Endothelial cell of umbilical vein (primary cell): ENCODE measurements around the gene AHI1. TPM values are rescaled to one million over a fixed set of nuclear protein-coding genes. Genes with fewer than 3 reads are reported as not detected.

Experiments
- BruUV-seq: library from RNA; stranded (reverse); fragments of 400-500 nt; replicated peaks from 2 replicates; lab custom pipeline; 2021; lab: Mats Ljungman, UMichigan
- CTCF ChIA-PET: fragments of 300-600, 350-600 bp; sonication (Branson Sonifier 250); formaldehyde crosslinking; loops from one replicate; lab custom pipeline; 2021; ENCODE audit warnings: antibody characterized with exemption, inconsistent platforms; lab: Charles Lee
- POLR2A ChIA-PET: fragments of 300-600, 350-600 bp; sonication (Branson Sonifier 250); formaldehyde crosslinking; loops from one replicate; lab custom pipeline; 2021; ENCODE audit warnings: antibody characterized with exemption, inconsistent platforms; lab: Charles Lee
- DNase-seq: peaks from one replicate; pipeline ENCODE4 v3.0.0-alpha.2; 2011; ENCODE audit warnings: low read depth, low spot score
- FAIRE-seq: peaks from 2 replicates; lab custom pipeline; 2011; peaks lifted over from hg19 to GRCh38; lab: Jason Lieb, UNC
- H2AFZ ChIP-seq: 2 replicates; pipeline ENCODE4 v1.6.0; 2012; ENCODE audit warnings: low read depth, low read length, control low read depth, inconsistent platforms
- H3K27ac ChIP-seq: 2 replicates; pipeline ENCODE4 v1.5.1; 2011; ENCODE audit warnings: low read depth, mild to moderate bottlenecking, control low read depth, low read length, moderate library complexity; ENCODE audit not compliant: insufficient read depth
- H3K27me3 ChIP-seq, 2 experiments: 2 replicates each; pipeline versions ENCODE4 v1.6.0 to v1.6.1; 2011; ENCODE audit warnings: low read length in 2 of 2, mixed read lengths in 1 of 2; ENCODE audit not compliant: control insufficient read depth in 2 of 2, insufficient read depth in 2 of 2
- H3K36me3 ChIP-seq, 2 experiments: 2 replicates in 1 of 2; 3 replicates in 1 of 2; pipeline ENCODE4 v1.5.1; 2011; ENCODE audit warnings: low read length in 2 of 2, mild to moderate bottlenecking in 1 of 2, moderate library complexity in 1 of 2; ENCODE audit not compliant: control insufficient read depth in 2 of 2, insufficient read depth in 2 of 2; ENCODE audit errors: extremely low read depth in 1 of 2
- H3K4me1 ChIP-seq: 3 replicates; pipeline ENCODE4 v1.5.1; 2011; ENCODE audit warnings: mild to moderate bottlenecking, low read length; ENCODE audit not compliant: control insufficient read depth, insufficient read depth; ENCODE audit errors: extremely low read depth
- H3K4me2 ChIP-seq: 2 replicates; pipeline ENCODE4 v1.6.1; 2011; ENCODE audit warnings: low read length, control low read depth, mixed read lengths; ENCODE audit not compliant: insufficient read depth
- H3K4me3 ChIP-seq, 3 experiments: fragments of 200-600 bp in 1 of 3; sonication (generic), shearing (Covaris generic) in 1 of 3; replicated peaks in 1 of 3; 2 replicates each; pipeline ENCODE4 v1.5.1; 2011 to 2016; ENCODE audit warnings: control low read depth in 3 of 3, low read length in 3 of 3, mild to moderate bottlenecking in 2 of 3, inconsistent platforms in 1 of 3, low read depth in 1 of 3, moderate library complexity in 1 of 3; ENCODE audit not compliant: insufficient read depth in 1 of 3
- H3K79me2 ChIP-seq: 2 replicates; pipeline ENCODE4 v1.6.0; 2012; ENCODE audit warnings: low read length, inconsistent platforms; ENCODE audit not compliant: control insufficient read depth, insufficient read depth
- H3K9ac ChIP-seq: replicated peaks from 2 replicates; pipeline ENCODE3; 2011; ENCODE audit warnings: low read length, control low read depth; ENCODE audit not compliant: insufficient read depth; ENCODE audit errors: extremely low read depth
- H3K9me1 ChIP-seq: replicated peaks from 3 replicates; pipeline ENCODE4 v1.6.0; 2011; ENCODE audit warnings: mild to moderate bottlenecking, low read length; ENCODE audit not compliant: control insufficient read depth, insufficient read depth; ENCODE audit errors: extremely low read depth
- H3K9me3 ChIP-seq: replicated peaks from 2 replicates; pipeline ENCODE4 v1.5.1; 2012; ENCODE audit warnings: low read length, inconsistent platforms; ENCODE audit not compliant: control insufficient read depth, insufficient read depth
- H4K20me1 ChIP-seq: replicated peaks from 2 replicates; pipeline ENCODE3; 2011; ENCODE audit warnings: mild to moderate bottlenecking, low read length; ENCODE audit not compliant: control insufficient read depth, insufficient read depth; ENCODE audit errors: extremely low read depth
- CTCF ChIP-seq, 2 donors: IDR thresholded peaks; 1 replicate in 1 of 2; 2 replicates in 1 of 2; pipeline ENCODE4 v1.5.1; 2011; ENCODE audit warnings: low read length in 2 of 2, mild to moderate bottlenecking in 2 of 2, moderate library complexity in 2 of 2, control low read depth in 1 of 2, inconsistent platforms in 1 of 2, low read depth in 1 of 2; ENCODE audit not compliant: insufficient read depth in 1 of 2; ENCODE audit errors: extremely low read depth in 1 of 2
- EZH2 ChIP-seq: IDR thresholded peaks from 2 replicates; pipeline ENCODE4 v1.6.1; 2012; ENCODE audit warnings: borderline replicate concordance, low read depth, mild to moderate bottlenecking, moderate library complexity, low read length, inconsistent platforms; ENCODE audit not compliant: severe bottlenecking
- FOS ChIP-seq: IDR thresholded peaks from 2 replicates; pipeline ENCODE4 v1.6.1; 2011; ENCODE audit warnings: mild to moderate bottlenecking, low read length, moderate library complexity, borderline replicate concordance; ENCODE audit not compliant: insufficient read depth
- GATA2 ChIP-seq: IDR thresholded peaks from 2 replicates; pipeline ENCODE4 v1.7.0; 2011; ENCODE audit warnings: low read depth, mild to moderate bottlenecking, moderate library complexity, mixed read lengths, low read length; ENCODE audit not compliant: insufficient read length, insufficient read depth
- JUN ChIP-seq: IDR thresholded peaks from 2 replicates; pipeline ENCODE4 v1.6.1; 2011; ENCODE audit warnings: borderline replicate concordance, low read depth; ENCODE audit not compliant: insufficient read length, insufficient read depth
- MAX ChIP-seq: IDR thresholded peaks from 2 replicates; pipeline ENCODE4 v1.6.1; 2011; ENCODE audit not compliant: insufficient read depth, insufficient read length
- MYC ChIP-seq: IDR thresholded peaks from one replicate; pipeline ENCODE4 v1.6.1; 2011; ENCODE audit warnings: mild to moderate bottlenecking, low read depth, low read length
- POLR2A ChIP-seq: IDR thresholded peaks from 2 replicates; pipeline ENCODE4 v1.6.1; 2012; ENCODE audit warnings: low read depth, mild to moderate bottlenecking, control low read depth, low read length
- POLR2AphosphoS5 ChIP-seq: IDR thresholded peaks from 2 replicates; pipeline ENCODE4 v1.6.1; 2012; ENCODE audit warnings: low read depth, mild to moderate bottlenecking, control low read depth, low read length, moderate library complexity; ENCODE audit not compliant: insufficient read depth
- dilution Hi-C: fragments of 300-500 bp; cut with MboI; formaldehyde crosslinking; loops from one replicate; pipeline ENCODE4 v1.15.0; 2019; ENCODE audit warnings: low sequenced_read_pairs; ENCODE audit not compliant: extremely low pct_ligation_motif_present
- intact Hi-C: fragments of 100-400 bp; cut with micrococcal nuclease; formaldehyde crosslinking; loops from one replicate; pipeline ENCODE4 v1.10.0; 2022
- polyA plus RNA-seq, 4 experiments: library from polyadenylated mRNA; depleted of rRNA in 3 of 4; stranded (reverse) in 3 of 4; unstranded in 1 of 4; fragments of >200 nt; gene quantifications; 2 replicates each; pipeline versions ENCODE4 v1.2.1 to v1.2.3, GENCODE V29; 2011 to 2012; ENCODE audit warnings: missing spikeins in 1 of 4
- total RNA-seq: library from RNA; stranded (reverse); gene quantifications from 2 replicates; pipeline ENCODE4 v1.2.3, GENCODE V29; 2021

The AHI1 gene
- total and polyA plus RNA-seq, 2 donors (not counting 3 experiments of a cell fraction or from before 2014, with no cell fraction given), result 5.1 to 20.7 TPM

GRCh38 chr6:135397172-135397952 is 100.2 kb downstream of the AHI1 start:
- no peak overlapping the region for H3K4me3 ChIP-seq
- DNase-seq, result no peak
- dilution Hi-C loops (no loop called here), intact Hi-C loops (no loop called here)
- H3K9me1 ChIP-seq, result no peaks in the 10 kb centered on the region
- no peaks in the 10 kb centered on the region for H3K9me3 ChIP-seq
- no peak for FAIRE-seq
- no peaks in the 10 kb centered on the region for H4K20me1 ChIP-seq
- ChIA-PET POLR2A (no interaction called here), CTCF (interaction anchor here (0.6 to 0.9 kb wide), 4 partner anchors 9 to 234 kb away, joined by 3 to 5 read pairs (median 3); no protein-coding TSS in a partner anchor)
- H3K27me3 ChIP-seq, result no peaks in the 10 kb centered on the region
- no peak overlapping the region for H3K27ac ChIP-seq
- H3K4me1 ChIP-seq, result no peaks in the 10 kb centered on the region
- H3K9ac ChIP-seq, result no peak overlapping the region
- TF ChIP-seq FOS, result no peak
- no peak for TF ChIP-seq POLR2A
- TF ChIP-seq MAX, result no peak
- TF ChIP-seq JUN, result no peak
- TF ChIP-seq MYC, result no peak
- TF ChIP-seq EZH2, result no peak
- no peak for TF ChIP-seq CTCF (IDR thresholded peaks at IDR 0.05; ENCODE audit: extremely low read depth in 1 of 2, insufficient read depth in 1 of 2, low read depth in 1 of 2, low read length in 2 of 2)
- no peak for TF ChIP-seq POLR2AphosphoS5
- TF ChIP-seq GATA2, result no peak
- no peaks in the 10 kb centered on the region for H3K36me3 ChIP-seq
- no peak overlapping the region for H2AFZ ChIP-seq
- no peaks in the 10 kb centered on the region for H3K79me2 ChIP-seq
- no peak overlapping the region for H3K4me2 ChIP-seq
- no TSS peak for BruUV-seq
